GM12801 (cell line): Measurements from ENCODE around the gene ERCC6.

ENCODE experiments used
- TF ChIP-seq, protein P1 (sequence below): IDR thresholded peaks from one replicate; pipeline ENCODE4 v1.5.1; 2011; ENCODE audit warnings: control low read depth; ENCODE audit not compliant: insufficient read length; ENCODE audit errors: extremely low read depth

Gene ERCC6

DNA sequence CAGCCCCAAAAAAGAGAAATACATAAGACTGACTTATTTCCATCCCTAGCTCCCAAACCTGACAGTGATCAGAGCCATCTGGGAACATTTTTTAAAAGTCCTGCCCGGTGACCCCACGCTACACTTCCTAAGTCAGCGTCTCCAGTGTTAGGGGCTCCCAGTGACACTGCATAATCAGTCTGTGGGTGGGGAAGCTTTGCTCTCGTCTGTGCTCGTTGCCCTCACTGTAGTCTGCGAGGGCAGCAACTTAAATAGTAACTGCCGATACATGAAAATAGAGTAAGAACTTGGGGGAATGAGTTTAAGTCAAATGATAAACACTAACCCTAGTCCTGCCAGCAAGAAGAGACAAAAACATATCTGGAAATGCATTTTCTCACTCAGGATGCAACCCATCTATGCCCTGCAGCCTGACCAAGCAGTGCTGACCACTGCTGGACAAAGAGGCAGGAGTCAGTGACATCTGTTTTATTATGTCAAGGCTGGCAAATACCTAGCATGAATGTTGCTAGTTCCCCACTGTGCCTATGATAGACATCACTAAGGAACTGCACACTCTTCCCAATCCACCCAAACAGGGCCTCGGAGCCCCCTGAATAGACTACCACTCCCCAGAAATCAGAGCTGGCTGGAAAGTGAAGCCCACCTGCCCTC is 18.7 kb downstream of the ERCC6 start:
- TF ChIP-seq, protein P1, sequence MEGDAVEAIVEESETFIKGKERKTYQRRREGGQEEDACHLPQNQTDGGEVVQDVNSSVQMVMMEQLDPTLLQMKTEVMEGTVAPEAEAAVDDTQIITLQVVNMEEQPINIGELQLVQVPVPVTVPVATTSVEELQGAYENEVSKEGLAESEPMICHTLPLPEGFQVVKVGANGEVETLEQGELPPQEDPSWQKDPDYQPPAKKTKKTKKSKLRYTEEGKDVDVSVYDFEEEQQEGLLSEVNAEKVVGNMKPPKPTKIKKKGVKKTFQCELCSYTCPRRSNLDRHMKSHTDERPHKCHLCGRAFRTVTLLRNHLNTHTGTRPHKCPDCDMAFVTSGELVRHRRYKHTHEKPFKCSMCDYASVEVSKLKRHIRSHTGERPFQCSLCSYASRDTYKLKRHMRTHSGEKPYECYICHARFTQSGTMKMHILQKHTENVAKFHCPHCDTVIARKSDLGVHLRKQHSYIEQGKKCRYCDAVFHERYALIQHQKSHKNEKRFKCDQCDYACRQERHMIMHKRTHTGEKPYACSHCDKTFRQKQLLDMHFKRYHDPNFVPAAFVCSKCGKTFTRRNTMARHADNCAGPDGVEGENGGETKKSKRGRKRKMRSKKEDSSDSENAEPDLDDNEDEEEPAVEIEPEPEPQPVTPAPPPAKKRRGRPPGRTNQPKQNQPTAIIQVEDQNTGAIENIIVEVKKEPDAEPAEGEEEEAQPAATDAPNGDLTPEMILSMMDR: no peak

DNA sequence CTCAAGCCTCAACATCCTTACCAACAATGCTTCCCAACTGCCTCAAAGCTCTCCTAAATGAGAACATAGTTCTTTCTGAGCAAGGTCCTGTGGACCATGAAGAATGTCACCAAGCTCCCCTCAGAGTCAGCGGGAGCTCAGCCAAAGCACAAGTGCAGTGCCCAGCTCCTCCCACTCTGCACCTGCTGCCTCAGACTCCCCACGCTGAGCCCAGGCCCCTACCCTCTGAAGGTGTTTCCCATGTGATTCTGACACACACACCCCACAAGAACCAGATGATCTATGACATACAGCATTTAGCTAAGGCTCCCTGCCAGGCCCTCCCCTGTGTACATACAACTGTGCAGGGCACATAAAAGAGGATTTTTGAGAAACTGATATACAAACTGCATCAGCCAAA is 19.2 kb downstream of the ERCC6 start:
- TF ChIP-seq, protein P1: no peak

DNA sequence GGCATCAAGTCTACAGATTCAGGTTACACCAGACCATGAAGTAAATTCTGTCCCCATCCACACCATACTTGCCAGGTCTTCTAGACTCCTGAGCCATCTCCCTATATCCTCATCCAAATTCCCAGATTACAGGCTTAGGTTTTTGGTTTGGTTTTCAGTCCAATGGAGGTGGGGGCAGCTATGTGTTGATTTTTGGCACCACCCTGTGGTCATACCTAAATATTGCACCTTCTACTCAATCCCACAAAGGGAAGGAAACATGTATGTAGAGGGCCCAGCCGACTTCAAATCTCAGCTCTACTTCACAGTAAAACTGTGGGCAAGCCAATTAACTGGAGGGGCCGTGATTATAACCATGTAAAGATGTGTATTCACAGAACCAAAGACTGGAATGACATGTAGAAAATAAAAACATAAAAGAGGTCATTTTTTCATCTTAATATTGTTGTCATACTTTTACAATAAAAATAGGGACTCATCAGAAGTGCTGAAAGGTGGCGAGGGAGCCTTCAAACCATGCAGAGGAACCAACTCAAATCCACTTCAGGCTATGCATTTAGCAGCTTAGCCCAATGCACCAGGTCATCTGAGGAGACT is 19.8 kb downstream of the ERCC6 start:
- TF ChIP-seq, protein P1: no peak

DNA sequence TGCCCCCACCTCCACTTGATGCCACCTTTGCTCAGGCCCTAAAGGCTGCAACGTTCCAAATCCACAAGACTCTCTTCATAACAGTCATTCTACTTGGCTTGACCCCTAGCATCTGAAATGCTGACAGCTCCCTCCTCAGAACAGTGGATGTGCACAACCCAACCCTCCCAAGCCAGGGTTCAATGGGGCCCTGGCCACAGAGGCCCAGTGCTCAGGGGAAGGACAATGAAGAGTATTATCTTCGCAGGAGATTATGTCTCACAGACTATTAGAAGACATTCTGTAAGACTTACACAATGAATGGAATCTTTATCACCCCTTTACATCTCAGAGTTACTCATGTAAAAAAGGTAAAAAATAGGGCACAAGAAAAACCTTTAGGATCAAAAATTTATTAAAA is 20.4 kb downstream of the ERCC6 start:
- TF ChIP-seq, protein P1: no peak

DNA sequence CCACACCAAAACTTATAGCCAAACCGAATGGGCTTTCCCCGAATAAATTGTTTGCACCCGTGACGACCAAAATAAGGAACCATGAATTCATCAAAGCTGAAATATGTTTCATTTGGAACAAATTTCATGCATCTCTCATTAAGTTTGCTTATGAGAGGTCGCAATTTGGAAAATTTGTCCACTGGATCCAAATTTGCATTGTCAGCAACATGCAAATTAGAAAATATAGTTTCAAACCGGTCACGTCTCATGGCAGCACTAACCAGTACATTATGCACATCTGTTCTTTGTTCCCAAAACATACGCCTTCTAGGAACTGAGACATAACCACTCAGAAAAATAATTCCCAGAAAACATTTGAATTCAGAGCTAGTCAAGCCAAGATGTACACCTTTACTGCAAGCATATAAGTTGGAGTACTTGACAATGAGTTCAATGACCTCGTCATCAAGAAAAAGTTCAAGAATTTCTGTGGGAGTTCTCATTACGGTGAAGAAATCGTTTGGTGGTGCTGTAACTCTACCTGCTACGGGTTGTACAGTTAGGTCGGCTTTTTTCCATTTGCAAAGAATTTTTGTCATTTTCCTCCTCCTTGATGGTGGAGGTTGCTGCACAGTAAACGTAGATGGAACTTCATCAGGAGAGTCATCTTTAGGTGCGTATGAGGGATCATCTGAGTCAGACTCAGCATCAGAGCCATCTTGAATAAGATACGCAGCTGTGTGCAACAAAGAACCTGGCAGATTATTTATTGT is 22.5 kb downstream of the ERCC6 start:
- TF ChIP-seq, protein P1: no peak

DNA sequence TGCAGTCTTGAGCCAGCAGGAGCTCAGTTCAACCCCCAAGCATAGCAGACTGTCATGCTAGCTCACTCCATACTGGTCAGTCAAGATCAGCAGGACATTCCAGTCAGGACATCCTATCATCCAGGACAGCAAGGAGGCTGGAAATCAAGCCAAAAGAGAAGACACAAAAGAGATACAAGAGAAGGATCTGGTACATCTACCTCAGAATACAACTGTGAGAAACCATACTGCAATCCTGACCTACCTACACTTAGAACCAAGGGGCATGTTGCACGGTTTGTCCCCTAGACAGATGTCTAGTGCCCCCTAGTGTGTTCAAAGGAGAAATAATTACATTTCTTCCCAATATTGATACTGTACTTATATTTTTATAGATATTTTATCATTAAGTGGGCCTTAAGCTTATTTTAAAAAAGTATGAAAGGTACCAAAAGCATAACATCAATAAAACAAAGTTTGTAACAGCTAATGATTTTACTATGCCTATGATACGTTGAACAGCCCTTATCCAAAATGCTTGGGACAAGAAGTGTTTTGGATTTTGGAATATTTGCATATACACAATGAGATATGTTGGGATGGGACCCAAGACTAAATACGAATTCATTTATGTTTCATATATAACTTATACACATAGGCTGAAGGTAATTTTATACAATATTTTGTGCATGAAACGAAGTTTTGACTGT is 26.7 kb downstream of the ERCC6 start:
- TF ChIP-seq, protein P1: no peak

DNA sequence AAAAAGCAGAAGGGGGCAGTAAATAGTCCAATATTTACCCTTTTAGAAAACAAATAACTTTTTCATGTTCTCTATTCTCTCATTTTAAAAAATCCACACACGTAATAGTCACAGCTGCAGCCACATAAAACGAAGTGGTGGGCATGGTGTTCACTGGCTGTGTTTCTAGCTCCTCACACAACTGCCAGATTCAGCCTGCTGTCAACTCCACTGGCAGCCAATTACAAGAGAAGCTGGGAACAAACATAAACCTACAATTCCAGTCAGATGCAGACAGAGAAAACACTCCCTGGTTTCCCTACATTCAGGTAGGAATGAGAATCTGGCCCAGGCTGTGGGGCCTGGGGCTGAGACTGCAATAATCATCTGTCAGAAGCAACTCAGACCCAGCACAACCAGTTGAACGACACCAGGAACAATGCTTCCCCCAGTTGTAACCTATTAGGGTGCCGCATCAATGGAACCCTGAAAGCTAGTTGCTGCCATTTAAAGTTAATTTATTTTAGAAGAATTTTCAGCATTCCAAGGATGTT is 29.1 kb downstream of the ERCC6 start:
- TF ChIP-seq, protein P1: no peak
